ENCODE results near the gene LRRC18. TPM values are rescaled to one million over a fixed set of nuclear protein-coding genes. Genes with fewer than 3 reads are reported as not detected.

Gene LRRC18
- total RNA-seq, 1 donor from 2014 or later: not detected

DNA sequence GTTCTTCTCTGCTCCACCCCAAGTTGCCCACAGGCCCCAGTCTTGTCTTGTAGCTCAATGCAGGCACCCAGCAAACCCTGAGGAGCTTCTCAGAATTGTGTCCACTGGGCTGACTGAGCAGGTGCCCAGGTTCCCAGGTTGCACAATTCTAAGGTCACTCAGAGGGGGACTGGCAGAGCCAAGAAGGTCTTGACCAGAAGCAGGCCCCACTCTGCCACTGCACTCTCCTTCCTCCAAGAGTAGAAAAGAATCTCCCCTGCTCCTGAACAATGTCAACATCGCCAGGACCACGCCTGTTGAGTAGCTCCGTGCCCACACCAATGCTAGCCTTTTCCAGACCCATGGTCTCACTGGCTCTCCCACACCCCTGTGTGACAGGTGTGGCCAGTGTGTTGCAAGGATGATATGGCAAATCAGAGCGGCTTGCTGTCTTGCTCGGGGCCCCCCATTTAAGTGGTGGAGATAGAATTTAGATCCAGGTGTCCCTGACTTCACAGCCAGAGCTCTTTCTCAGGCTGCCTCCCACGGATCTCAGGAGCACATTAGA is 577 bp downstream of the LRRC18 start:
- Mint-ChIP-seq H3K4me3 (no peak overlapping the region), H3K27me3 (no peaks in the 10 kb centered on the region), H3K36me3 (ENCODE audit: low read depth) (no peaks in the 10 kb centered on the region), H3K27ac (no peak overlapping the region), H3K4me1 (no peaks in the 10 kb centered on the region), H3K9me3 (no peaks in the 10 kb centered on the region)
- intact Hi-C loops (cut with micrococcal nuclease): no loop called here
- no peak for DNase-seq

DNA sequence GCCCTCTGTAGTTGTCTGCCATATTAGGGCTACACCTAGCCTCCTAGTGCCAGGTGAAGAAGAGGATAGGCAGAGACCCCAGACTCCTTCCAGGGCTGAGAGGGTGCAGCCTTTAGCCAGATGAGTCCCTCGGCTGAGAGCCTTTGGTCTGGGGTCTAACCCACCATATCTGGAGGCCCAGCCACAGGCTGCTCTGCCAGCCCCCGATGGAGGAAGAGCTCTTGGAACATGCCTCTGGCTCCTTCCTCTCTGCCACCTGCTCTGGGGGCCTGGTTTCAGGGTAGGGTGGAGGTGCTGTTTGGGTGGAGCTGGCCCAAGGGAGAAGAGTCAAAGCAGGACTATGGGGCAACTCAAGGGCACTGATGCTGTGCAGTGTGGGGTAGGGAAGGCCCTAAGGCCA is 1.4 kb downstream of the LRRC18 start:
- DNase-seq: no peak
- Mint-ChIP-seq H3K9me3 (no peaks in the 10 kb centered on the region), H3K4me1 (no peaks in the 10 kb centered on the region), H3K4me3 (no peak overlapping the region), H3K27me3 (no peaks in the 10 kb centered on the region), H3K36me3 (ENCODE audit: low read depth) (no peaks in the 10 kb centered on the region), H3K27ac (no peak overlapping the region)
- intact Hi-C loops (cut with micrococcal nuclease): no loop called here

DNA sequence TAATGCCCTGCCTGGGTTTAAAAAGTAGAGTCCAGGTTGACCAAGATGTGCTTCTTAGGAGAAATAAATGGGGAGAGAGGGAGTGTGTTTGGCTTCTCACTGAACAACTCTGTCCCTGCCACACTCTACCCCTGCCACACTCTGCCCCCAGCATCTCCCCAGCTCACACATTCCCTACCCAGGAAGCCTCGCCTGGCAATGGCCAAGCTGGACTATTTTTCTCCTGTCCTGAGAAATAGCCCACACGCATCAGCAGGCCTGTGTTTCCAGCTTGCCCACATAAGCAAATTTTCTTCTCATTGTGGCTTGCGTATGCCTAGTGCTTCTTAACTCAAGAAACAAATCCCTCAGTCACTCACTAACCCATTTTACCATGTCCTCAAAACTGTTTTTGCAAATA is 1.8 kb downstream of the LRRC18 start:
- no peaks in the 10 kb centered on the region for H3K4me1 Mint-ChIP-seq
- no peak overlapping the region for H3K27ac Mint-ChIP-seq
- DNase-seq: no peak
- H3K27me3 Mint-ChIP-seq: no peaks in the 10 kb centered on the region
- no peak overlapping the region for H3K4me3 Mint-ChIP-seq
- H3K9me3 Mint-ChIP-seq: no peaks in the 10 kb centered on the region
- intact Hi-C loops (cut with micrococcal nuclease): no loop called here
- H3K36me3 Mint-ChIP-seq (ENCODE audit: low read depth): no peaks in the 10 kb centered on the region

DNA sequence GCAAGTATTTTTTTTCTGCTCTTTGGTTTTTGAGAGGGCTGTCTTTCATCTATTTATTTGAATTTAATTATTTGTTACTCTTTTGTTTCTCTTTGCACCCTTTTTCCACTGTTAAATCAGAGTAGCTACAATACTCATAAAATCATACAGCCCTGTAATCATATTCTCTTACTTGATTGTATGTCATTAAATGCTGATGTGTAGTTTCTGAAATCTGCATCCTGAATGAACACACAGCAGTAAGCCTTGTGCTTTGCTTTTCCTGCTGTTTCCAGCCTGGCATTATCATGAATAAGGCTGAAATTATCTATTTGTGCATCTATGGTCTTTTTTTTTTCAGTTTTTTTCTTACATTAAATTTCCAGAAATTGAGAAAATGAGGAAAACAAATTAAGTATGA is 4.1 kb downstream of the LRRC18 start:
- intact Hi-C loops (cut with micrococcal nuclease): no loop called here
- no peak overlapping the region for H3K27ac Mint-ChIP-seq
- DNase-seq: no peak
- H3K4me3 Mint-ChIP-seq: no peak overlapping the region
- H3K27me3 Mint-ChIP-seq: no peaks in the 10 kb centered on the region
- no peaks in the 10 kb centered on the region for H3K9me3 Mint-ChIP-seq
- no peaks in the 10 kb centered on the region for H3K36me3 Mint-ChIP-seq (ENCODE audit: low read depth)
- H3K4me1 Mint-ChIP-seq: no peaks in the 10 kb centered on the region

DNA sequence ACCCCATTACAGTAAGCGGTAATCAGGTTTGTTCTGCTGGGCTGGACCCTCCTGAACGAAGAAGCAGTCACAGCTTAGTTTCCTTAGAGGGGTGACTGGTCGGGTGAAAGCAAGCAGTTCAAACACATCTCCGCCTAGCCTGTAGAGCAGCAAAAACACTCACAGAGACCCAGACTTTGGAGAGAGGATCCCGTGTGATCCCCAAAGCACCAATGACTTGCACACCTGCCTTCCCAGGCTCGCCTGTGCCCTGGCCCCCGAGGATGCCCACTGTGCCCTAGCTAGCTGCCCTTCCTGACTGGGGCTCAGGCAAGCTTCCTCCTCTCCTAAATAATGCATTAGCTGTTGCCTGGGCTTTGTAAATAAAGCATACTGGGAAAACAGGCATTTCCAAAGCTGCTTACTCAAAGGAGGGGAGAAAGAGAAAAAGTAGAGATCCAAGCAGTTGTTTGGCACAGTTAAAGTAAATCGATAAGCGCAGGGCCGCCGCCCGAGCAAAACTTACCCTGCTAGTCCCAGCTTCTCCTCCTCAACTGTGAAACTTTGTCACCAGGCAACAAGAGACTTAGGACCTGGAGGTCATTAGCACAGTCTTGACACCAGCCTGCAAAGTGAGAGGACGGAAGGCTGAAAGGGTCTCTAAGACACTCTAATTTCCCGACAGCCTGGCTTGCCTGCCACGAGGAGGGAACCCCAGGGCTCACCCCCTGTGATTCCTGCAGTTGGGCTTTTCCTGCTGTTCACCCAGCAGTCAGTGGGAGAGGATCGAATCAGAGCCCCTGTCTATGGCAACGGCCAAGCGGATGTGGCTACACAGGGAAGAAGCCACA is 4.8 kb downstream of the LRRC18 start:
- intact Hi-C loops (cut with micrococcal nuclease): no loop called here
- H3K4me3 Mint-ChIP-seq: no peak overlapping the region
- H3K36me3 Mint-ChIP-seq (ENCODE audit: low read depth): no peaks in the 10 kb centered on the region
- H3K27ac Mint-ChIP-seq: no peak overlapping the region
- no peak for DNase-seq
- H3K4me1 Mint-ChIP-seq: no peaks in the 10 kb centered on the region
- no peaks in the 10 kb centered on the region for H3K27me3 Mint-ChIP-seq
- H3K9me3 Mint-ChIP-seq: no peaks in the 10 kb centered on the region

DNA sequence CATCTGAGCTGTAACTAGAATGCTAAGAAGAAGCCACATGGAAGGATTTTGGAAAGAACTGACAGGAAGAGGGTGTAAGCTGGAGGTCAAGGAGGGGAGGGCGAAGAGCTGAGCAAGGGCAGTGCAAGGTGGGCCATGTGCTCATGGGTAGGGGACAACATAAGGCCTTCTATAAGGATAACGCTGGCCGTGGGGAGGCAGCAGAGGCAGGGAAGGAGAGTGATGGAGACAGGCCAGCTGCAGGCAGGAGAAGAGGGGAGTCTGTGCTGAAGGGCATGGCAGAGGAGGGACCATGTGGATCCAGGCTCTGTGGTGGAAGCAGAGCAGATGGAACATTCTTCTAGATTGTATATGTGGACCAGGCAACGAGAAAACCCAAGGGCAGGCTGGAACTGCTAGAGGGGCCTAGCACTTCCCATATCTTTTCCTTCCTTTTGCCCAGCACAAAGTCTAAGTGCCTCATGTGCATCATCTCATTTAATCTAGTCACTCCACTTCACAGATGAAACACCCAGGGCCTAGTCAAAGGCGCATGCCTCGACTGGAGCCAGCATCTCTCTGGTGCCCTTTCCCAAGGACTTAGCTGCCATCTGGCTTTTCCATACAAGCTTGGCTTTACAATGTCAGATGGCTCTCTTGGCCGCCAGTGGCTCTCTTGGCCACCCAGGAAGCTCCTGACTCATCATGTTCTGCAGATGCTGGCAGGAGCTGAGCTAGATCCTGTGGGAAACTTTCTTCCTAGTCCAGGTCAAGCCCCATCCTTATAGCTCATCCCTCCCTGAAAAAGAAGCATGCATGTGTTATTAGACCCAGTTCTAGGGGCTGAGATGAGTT is 6.6 kb downstream of the LRRC18 start:
- Mint-ChIP-seq H3K4me1 (no peaks in the 10 kb centered on the region), H3K27ac (no peak overlapping the region), H3K9me3 (no peaks in the 10 kb centered on the region)

DNA sequence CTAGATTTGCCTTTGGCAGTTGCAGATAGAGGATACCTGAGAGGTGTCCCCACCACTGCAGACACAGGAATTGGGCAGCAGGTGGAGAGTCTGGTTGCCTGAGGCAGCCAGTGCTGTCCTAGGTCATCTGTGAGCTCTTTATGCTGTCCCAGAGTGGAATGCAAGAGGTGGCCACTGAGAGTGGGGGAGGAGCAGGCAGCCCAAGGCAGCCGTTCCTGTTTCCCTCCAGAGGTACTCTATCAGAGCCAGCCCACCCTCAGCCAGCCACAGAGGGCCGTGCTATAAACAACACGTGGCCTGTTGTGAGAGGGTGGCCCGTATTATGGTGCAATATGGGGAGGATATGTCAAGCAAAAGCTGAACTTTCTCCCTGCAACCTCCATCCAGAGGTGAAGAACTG is 8.5 kb downstream of the LRRC18 start:
- DNase-seq: no peak
- intact Hi-C loops (cut with micrococcal nuclease): no loop called here
- H3K9me3 Mint-ChIP-seq: no peaks in the 10 kb centered on the region
- H3K4me3 Mint-ChIP-seq: no peak overlapping the region
- H3K36me3 Mint-ChIP-seq (ENCODE audit: low read depth): no peaks in the 10 kb centered on the region
- H3K4me1 Mint-ChIP-seq: no peaks in the 10 kb centered on the region
- H3K27me3 Mint-ChIP-seq: no peaks in the 10 kb centered on the region
- H3K27ac Mint-ChIP-seq: no peak overlapping the region

More for the DNA sequence above, 6.6 kb downstream of the LRRC18 start:
- Mint-ChIP-seq H3K27me3 (no peaks in the 10 kb centered on the region), H3K36me3 (ENCODE audit: low read depth) (no peaks in the 10 kb centered on the region), H3K4me3 (no peak overlapping the region)
- no peak for DNase-seq
- intact Hi-C loops (cut with micrococcal nuclease): no loop called here

DNA sequence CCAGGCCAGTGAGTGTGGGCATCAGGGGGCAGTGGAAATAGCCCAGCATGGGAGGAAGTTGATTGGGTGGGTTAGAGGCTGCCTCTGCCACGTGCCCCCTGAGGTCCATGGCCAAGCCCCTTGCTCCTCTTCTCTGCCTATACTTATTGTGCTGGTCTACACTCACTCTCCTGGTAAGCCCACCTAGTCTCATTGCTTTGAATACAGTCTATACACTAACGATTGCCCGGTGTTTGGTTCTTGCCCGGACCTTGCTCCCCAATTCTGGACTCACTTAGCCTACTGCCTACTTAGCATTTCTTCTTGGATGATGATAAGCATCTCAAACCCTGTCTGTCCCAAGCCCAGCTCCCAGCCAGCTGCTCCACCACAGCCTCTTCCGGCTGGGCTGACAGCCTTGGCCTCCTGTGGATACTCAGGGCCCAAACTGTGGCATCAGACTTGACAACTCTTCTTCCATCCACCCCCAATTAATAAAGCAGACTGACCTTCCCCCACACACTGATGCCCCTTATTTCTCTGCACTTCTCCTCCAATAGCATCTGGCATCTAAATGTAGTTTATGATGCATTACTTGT is 10.1 kb downstream of the LRRC18 start:
- Mint-ChIP-seq H3K36me3 (ENCODE audit: low read depth) (no peaks in the 10 kb centered on the region), H3K9me3 (no peaks in the 10 kb centered on the region), H3K4me1 (no peaks in the 10 kb centered on the region), H3K27me3 (no peaks in the 10 kb centered on the region), H3K4me3 (no peak overlapping the region), H3K27ac (no peak overlapping the region)
- DNase-seq: no peak
- intact Hi-C loops (cut with micrococcal nuclease): no loop called here

DNA sequence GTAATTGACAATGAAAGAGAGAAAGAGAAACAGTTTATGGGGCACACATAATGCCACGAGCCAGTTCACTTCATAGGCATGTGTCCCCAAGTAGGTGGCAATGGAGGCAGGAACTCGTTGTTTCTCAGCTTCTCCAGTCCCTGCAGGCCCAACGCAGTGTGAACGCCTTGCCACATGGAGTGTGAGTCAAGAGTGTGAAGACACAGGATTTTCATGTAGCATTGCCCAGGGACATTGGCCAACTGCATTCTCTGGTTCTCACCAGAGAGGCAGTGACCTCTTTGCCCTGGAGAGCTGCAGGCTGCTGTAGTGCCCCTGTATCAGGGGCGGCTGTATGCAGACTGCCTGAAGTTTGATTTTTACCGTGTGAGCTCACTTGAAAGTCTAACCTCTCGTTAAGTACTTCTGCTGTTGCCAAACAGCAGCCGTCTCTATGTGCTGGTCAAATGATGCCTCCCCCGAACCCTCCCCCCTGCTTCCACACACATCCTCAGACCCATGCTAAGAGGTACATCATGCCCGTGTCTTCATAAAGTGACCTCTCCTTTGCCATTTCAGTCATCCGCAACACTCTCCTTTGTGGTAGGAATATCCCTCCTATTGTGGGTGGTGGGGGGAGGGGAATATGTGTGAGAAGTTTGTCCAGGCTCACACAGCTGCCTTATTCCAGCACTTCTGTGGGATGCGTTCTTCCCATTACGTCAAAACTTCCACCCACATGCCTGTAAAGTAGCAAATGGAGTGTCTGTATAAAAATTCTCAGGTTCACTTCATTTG is 12.7 kb downstream of the LRRC18 start:
- Mint-ChIP-seq H3K9me3 (no peaks in the 10 kb centered on the region), H3K27me3 (no peaks in the 10 kb centered on the region), H3K4me3 (no peak overlapping the region), H3K36me3 (ENCODE audit: low read depth) (no peaks in the 10 kb centered on the region), H3K4me1 (no peaks in the 10 kb centered on the region), H3K27ac (no peak overlapping the region)
- no peak for DNase-seq
- intact Hi-C loops (cut with micrococcal nuclease): no loop called here

DNA sequence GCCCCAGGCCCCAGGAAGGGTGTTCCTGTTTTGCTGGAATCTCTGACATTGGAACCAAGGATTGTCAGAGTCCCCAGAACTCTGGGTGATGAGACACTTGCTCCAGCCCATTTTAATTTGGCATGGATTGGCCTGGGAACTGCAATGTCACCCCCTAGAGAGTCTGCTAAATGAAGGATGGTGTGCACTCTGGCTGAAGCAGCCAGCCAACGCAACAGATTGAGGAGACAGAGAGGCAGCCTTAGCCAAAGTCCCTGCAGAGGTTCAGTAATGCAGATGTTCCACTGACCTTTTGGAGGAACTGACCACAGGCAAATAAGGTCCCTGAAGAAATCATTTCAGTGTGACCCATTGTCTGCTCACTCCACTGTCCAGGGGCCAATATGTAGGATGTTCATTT is 13.4 kb downstream of the LRRC18 start:
- H3K9me3 Mint-ChIP-seq: no peaks in the 10 kb centered on the region
- H3K4me3 Mint-ChIP-seq: no peak overlapping the region
- no peaks in the 10 kb centered on the region for H3K27me3 Mint-ChIP-seq
- no peaks in the 10 kb centered on the region for H3K36me3 Mint-ChIP-seq (ENCODE audit: low read depth)
- no peaks in the 10 kb centered on the region for H3K4me1 Mint-ChIP-seq
- intact Hi-C loops (cut with micrococcal nuclease): no loop called here
- no peak overlapping the region for H3K27ac Mint-ChIP-seq
- DNase-seq: no peak

DNA sequence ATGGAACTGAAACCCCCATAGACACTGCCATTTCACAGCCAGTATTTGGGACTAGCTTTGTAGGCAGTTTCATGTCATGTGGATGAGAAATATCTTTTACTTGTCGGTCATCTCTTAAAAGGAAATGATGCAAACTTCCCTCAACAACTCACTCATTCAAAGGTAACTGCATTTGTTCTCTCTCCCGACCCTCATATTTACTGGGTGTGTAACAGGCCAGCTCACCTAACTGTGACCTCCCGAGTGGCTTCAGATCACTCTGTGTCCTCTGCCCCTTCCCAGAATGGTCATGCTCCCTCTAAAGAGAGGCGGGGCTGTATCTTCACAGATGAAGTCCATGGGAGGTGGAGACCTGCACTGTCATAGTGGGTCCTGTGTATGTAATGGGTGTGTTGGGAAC is 14.7 kb downstream of the LRRC18 start:
- H3K27ac Mint-ChIP-seq: no peak overlapping the region
- no peaks in the 10 kb centered on the region for H3K36me3 Mint-ChIP-seq (ENCODE audit: low read depth)
- DNase-seq: no peak
- H3K27me3 Mint-ChIP-seq: peaks cover 2% of the 10 kb centered on the region
- H3K4me1 Mint-ChIP-seq: no peaks in the 10 kb centered on the region
- intact Hi-C loops (cut with micrococcal nuclease): no loop called here
- no peaks in the 10 kb centered on the region for H3K9me3 Mint-ChIP-seq
- H3K4me3 Mint-ChIP-seq: no peak overlapping the region

DNA sequence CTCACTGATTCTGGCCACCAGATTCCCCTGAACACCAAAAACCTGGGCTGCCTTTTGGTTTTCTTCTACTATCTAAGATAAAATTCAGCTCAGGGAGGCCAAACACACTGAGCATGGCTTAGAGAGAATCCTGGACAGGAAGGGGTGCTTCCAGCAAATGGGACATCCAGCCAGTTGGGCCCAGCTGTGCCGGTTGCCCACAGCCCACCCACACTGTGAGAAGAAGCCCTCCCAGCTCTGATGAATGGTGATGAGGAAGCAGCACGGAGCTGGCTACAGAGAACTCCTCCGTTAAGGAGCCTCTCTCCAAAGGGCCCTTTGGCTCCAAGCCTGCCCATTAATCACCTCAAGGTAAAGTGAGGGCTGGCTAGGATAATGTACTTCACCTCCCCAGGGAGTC is 15.9 kb downstream of the LRRC18 start:
- H3K27me3 Mint-ChIP-seq: peaks cover 7% of the 10 kb centered on the region
- intact Hi-C loops (cut with micrococcal nuclease): no loop called here
- H3K4me1 Mint-ChIP-seq: no peaks in the 10 kb centered on the region
- no peak overlapping the region for H3K27ac Mint-ChIP-seq
- no peak overlapping the region for H3K4me3 Mint-ChIP-seq
- no peaks in the 10 kb centered on the region for H3K36me3 Mint-ChIP-seq (ENCODE audit: low read depth)
- no peaks in the 10 kb centered on the region for H3K9me3 Mint-ChIP-seq
- DNase-seq: no peak

DNA sequence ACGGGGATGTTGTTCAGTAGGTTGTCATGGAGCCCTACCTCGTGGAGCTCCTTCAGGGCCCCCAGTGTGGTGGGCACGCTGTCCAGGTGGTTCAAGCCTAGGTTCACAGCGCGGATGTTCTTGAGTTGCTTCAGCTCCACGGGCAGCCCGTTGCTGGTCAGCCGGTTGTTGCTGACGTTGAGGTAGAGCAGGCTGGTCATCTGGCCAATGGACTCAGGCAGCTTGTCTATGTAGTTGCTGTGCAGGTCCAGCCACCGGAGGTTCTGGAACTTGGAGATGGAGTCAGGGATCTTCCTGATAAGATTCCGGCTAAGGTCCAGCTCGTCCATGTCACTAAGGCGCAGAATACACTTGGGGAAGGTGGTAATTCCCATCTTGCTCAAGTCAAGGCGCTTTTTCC is 26.0 kb downstream of the LRRC18 start:
- Mint-ChIP-seq H3K4me1 (no peaks in the 10 kb centered on the region), H3K4me3 (no peak overlapping the region), H3K36me3 (ENCODE audit: low read depth) (no peaks in the 10 kb centered on the region), H3K27me3 (peaks cover 6% of the 10 kb centered on the region), H3K9me3 (no peaks in the 10 kb centered on the region), H3K27ac (no peak overlapping the region)
- DNase-seq: no peak
- intact Hi-C loops (cut with micrococcal nuclease): no loop called here

All from activated CD4-positive, alpha-beta T cell treated with anti-CD3 and anti-CD28 coated beads, Interleukin-2, amount 10 ng/mL, durations not matched to agents 24 days and 14 days (primary cell).